ENCODE results near the gene GPNMB. TPM values are rescaled to one million over a fixed set of nuclear protein-coding genes. Genes with fewer than 3 reads are reported as not detected.

Gene GPNMB
- total RNA-seq, 1 experiment from 2014 or later, result 1.2 TPM

DNA sequence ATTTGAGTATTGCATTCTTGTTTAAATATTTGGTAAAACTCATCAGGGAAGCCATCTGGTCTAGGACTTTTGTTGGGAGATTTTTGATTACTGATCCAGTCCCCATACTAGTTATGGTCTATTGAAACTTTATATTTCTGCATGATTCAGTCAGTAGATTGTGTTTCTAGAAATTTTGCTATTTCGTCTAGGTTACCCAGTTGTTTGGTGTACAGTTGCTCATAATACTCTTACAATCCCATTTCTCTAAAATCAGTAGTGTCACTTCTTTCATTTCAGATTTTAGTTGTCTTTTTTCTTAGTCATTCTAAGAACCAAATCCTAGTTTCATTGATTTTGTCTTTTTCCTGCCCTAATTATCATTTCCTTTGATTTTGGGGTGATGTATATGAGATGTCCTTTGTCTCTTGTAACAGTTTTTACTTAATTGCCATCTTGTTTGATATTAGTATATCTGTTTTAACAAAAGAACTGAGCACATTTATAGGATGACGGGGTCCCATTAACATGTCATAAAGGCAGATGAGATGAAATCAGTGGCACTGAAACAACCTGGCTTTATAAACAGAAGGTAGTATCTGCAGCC is 60.5 kb downstream of the GPNMB start:
- no peak overlapping the region for H3K4me3 Mint-ChIP-seq
- no peaks in the 10 kb centered on the region for H3K9me3 ChIP-seq (ENCODE audit: control insufficient read depth, low read depth, low read length)
- no peak overlapping the region for H3K9ac ChIP-seq (ENCODE audit: extremely low read depth, insufficient read length, low read length)
- no peak overlapping the region for H3K18ac ChIP-seq (ENCODE audit: insufficient read length, low read depth, low read length)
- no peak for DNase-seq
- H3K4ac ChIP-seq (ENCODE audit: low read depth, low read length), result no peak overlapping the region
- H3K79me2 ChIP-seq (ENCODE audit: insufficient read depth, low read length), result no peaks in the 10 kb centered on the region; the same call in 1 of the 2 replicates
- H3K4me2 ChIP-seq (ENCODE audit: insufficient read depth, insufficient read length, low read length), result no peak overlapping the region
- no peaks in the 10 kb centered on the region for H3K23me2 ChIP-seq (ENCODE audit: insufficient read length, low read depth, low read length, poor library complexity, severe bottlenecking)
- no peak overlapping the region for H4K5ac ChIP-seq (ENCODE audit: insufficient read length, low read depth, low read length)
- no peak overlapping the region for H3K27ac ChIP-seq (ENCODE audit: insufficient read length, low read depth, low read length)
- peak overlapping the region in 2 of 3 experiments; percentile 11 to 77; a peak in 4 of 7 replicates for H3K27ac Mint-ChIP-seq
- H4K20me1 ChIP-seq (ENCODE audit: control insufficient read depth, insufficient read depth, insufficient read length), result no peaks in the 10 kb centered on the region
- H3T11ph ChIP-seq (ENCODE audit: low read length), result no peak overlapping the region
- no peak overlapping the region for H2AK5ac ChIP-seq (ENCODE audit: insufficient read length, low read length)
- H2BK20ac ChIP-seq (ENCODE audit: low read depth, low read length, poor library complexity, severe bottlenecking), result no peak overlapping the region
- no peak overlapping the region for H3K14ac ChIP-seq (ENCODE audit: insufficient read depth, low read length)
- no peak overlapping the region for H2BK15ac ChIP-seq (ENCODE audit: low read depth, low read length)
- H3K27me3 Mint-ChIP-seq (ENCODE audit: low read depth), result no peaks in the 10 kb centered on the region
- no CpG with 5 or more reads among the region's 2 CpGs for WGBS (ENCODE audit: extremely low coverage, insufficient read length, low lambda C conversion rate)
- TF ChIP-seq, protein P1, sequence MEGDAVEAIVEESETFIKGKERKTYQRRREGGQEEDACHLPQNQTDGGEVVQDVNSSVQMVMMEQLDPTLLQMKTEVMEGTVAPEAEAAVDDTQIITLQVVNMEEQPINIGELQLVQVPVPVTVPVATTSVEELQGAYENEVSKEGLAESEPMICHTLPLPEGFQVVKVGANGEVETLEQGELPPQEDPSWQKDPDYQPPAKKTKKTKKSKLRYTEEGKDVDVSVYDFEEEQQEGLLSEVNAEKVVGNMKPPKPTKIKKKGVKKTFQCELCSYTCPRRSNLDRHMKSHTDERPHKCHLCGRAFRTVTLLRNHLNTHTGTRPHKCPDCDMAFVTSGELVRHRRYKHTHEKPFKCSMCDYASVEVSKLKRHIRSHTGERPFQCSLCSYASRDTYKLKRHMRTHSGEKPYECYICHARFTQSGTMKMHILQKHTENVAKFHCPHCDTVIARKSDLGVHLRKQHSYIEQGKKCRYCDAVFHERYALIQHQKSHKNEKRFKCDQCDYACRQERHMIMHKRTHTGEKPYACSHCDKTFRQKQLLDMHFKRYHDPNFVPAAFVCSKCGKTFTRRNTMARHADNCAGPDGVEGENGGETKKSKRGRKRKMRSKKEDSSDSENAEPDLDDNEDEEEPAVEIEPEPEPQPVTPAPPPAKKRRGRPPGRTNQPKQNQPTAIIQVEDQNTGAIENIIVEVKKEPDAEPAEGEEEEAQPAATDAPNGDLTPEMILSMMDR (conservative IDR thresholded peaks at IDR 0.05), result no peak
- no peak overlapping the region for H3K56ac ChIP-seq (ENCODE audit: insufficient read length, low read depth, low read length)
- no peaks in the 10 kb centered on the region for H3K4me1 ChIP-seq (ENCODE audit: insufficient read depth, low read length)
- H3K4me1 Mint-ChIP-seq, result no peaks in the 10 kb centered on the region
- no peak overlapping the region for H2BK5ac ChIP-seq (ENCODE audit: insufficient read length, low read length)
- no peak overlapping the region for H2BK120ac ChIP-seq (ENCODE audit: low read depth, low read length, poor library complexity, severe bottlenecking)
- H3K27me3 ChIP-seq (ENCODE audit: insufficient read depth, low read length), result no peaks in the 10 kb centered on the region
- peaks cover 2 to 3% of the 10 kb centered on the region in 2 experiments; a peak in 1 of 5 replicates for H3K9me3 Mint-ChIP-seq
- H3K79me1 ChIP-seq (ENCODE audit: insufficient read depth, low read depth, low read length, poor library complexity, severe bottlenecking), result peaks cover 5% of the 10 kb centered on the region
- no peak overlapping the region for H4K8ac ChIP-seq (replicated peaks; ENCODE audit: insufficient read length, low read depth, low read length)
- H2BK12ac ChIP-seq (ENCODE audit: insufficient read length, low read depth, low read length), result no peak overlapping the region
- H3K23ac ChIP-seq (ENCODE audit: insufficient read length, low read depth, low read length), result no peak overlapping the region
- H2AFZ ChIP-seq (ENCODE audit: low read length), result no peak overlapping the region
- no peak overlapping the region for H4K91ac ChIP-seq (ENCODE audit: insufficient read length, low read depth, low read length)
- H3K36me3 Mint-ChIP-seq (ENCODE audit: insufficient read depth in 1 of 3, low read depth in 3 of 3), result peaks cover 50 to 86% (median 78%) of the 10 kb centered on the region in 3 experiments; a peak in 6 of 7 replicates
